IMR-90 (cell line): ENCODE results near the gene PRSS1. TPM values are rescaled to one million over a fixed set of nuclear protein-coding genes. Genes with fewer than 3 reads are reported as not detected.

Experiments
- ATAC-seq: fragments of 200-7000 bp; cut with Tn5 transposase; 2 replicates; pipeline ENCODE4 v1.9.1; 2020; ENCODE audit warnings: low read depth, mild to moderate bottlenecking, moderate library complexity
- BruUV-seq: library from RNA; stranded (reverse); fragments of 400-500 nt; replicated peaks from 2 replicates; lab custom pipeline; 2021; lab: Mats Ljungman, UMichigan
- CTCF ChIA-PET: fragments of 300-600 bp; formaldehyde crosslinking; extraction: SDS; loops from one replicate; lab custom pipeline; 2021; ENCODE audit warnings: antibody characterized with exemption; lab: Yijun Ruan, JAX
- POLR2A ChIA-PET: fragments of 300-600 bp; sonication (Branson Sonifier 250); formaldehyde crosslinking; loops from one replicate; lab custom pipeline; 2022; ENCODE audit warnings: antibody characterized with exemption; ENCODE audit not compliant: unreplicated experiment; lab: Charles Lee
- DNase-seq: peaks from one replicate; pipeline ENCODE4 v3.0.0; 2013
- H2AFZ ChIP-seq: replicated peaks from 2 replicates; pipeline ENCODE3; 2013; ENCODE audit warnings: low read length, mild to moderate bottlenecking; ENCODE audit not compliant: poor library complexity
- H2AK5ac ChIP-seq: 2 replicates; pipeline ENCODE4 v1.6.1; 2013; ENCODE audit warnings: low read depth, low read length, inconsistent platforms
- H2AK9ac ChIP-seq: replicated peaks from 2 replicates; pipeline ENCODE3; 2013; ENCODE audit warnings: mild to moderate bottlenecking, low read depth, low read length, moderate library complexity; ENCODE audit not compliant: poor library complexity
- H2BK120ac ChIP-seq: 2 replicates; pipeline ENCODE4 v1.6.1; 2013; ENCODE audit warnings: low read depth, low read length, inconsistent platforms
- H2BK15ac ChIP-seq: 3 replicates; pipeline ENCODE4 v1.6.1; 2013; ENCODE audit warnings: low read depth, low read length, inconsistent platforms
- H2BK20ac ChIP-seq: 2 replicates; pipeline ENCODE4 v1.6.1; 2013; ENCODE audit warnings: low read depth, mild to moderate bottlenecking, inconsistent platforms, low read length, moderate library complexity
- H2BK5ac ChIP-seq: 2 replicates; pipeline ENCODE4 v1.6.1; 2013; ENCODE audit warnings: mild to moderate bottlenecking, low read depth, low read length, inconsistent platforms; ENCODE audit not compliant: poor library complexity, severe bottlenecking
- H3K14ac ChIP-seq: replicated peaks from 2 replicates; pipeline ENCODE4 v1.6.1; 2013; ENCODE audit warnings: low read depth, low read length, inconsistent platforms
- H3K18ac ChIP-seq: 2 replicates; pipeline ENCODE4 v1.6.1; 2013; ENCODE audit warnings: low read depth, low read length, control low read depth
- H3K23ac ChIP-seq: 2 replicates; pipeline ENCODE4 v1.6.1; 2013; ENCODE audit warnings: low read depth, low read length, inconsistent platforms
- H3K27ac ChIP-seq: 2 replicates; pipeline ENCODE4 v1.5.1; 2013; ENCODE audit warnings: mild to moderate bottlenecking, control low read depth, low read length; ENCODE audit not compliant: insufficient read depth
- H3K27me3 ChIP-seq: 2 replicates; pipeline ENCODE4 v1.6.1; 2013; ENCODE audit warnings: low read length; ENCODE audit not compliant: control insufficient read depth, insufficient read depth
- H3K36me3 ChIP-seq: 2 replicates; pipeline ENCODE4 v1.6.1; 2013; ENCODE audit warnings: low read length, mixed read lengths; ENCODE audit not compliant: control insufficient read depth, insufficient read depth
- H3K4ac ChIP-seq: 2 replicates; pipeline ENCODE4 v1.6.1; 2013; ENCODE audit warnings: low read depth, low read length, inconsistent platforms
- H3K4me1 ChIP-seq: 2 replicates; pipeline ENCODE4 v1.6.1; 2013; ENCODE audit warnings: low read length, mixed read lengths; ENCODE audit not compliant: control insufficient read depth, insufficient read depth
- H3K4me2 ChIP-seq: 2 replicates; pipeline ENCODE4 v1.6.1; 2013; ENCODE audit warnings: low read depth, mild to moderate bottlenecking, control low read depth, low read length, moderate library complexity
- H3K4me3 ChIP-seq: 2 replicates; pipeline ENCODE4 v1.5.1; 2013; ENCODE audit warnings: low read depth, mild to moderate bottlenecking, control low read depth, low read length, moderate library complexity; ENCODE audit not compliant: insufficient read depth
- H3K56ac ChIP-seq: 2 replicates; pipeline ENCODE4 v1.6.1; 2013; ENCODE audit warnings: low read length, inconsistent platforms; ENCODE audit not compliant: insufficient read depth; ENCODE audit errors: extremely low read depth
- H3K79me1 ChIP-seq, 2 experiments: 2 replicates each; pipeline ENCODE4 v1.6.1; 2013; ENCODE audit warnings: low read length in 2 of 2, inconsistent platforms in 1 of 2, low read depth in 1 of 2
- H3K9ac ChIP-seq: 2 replicates; pipeline ENCODE4 v1.6.1; 2013; ENCODE audit warnings: low read depth, low read length, control low read depth
- H3K9me1 ChIP-seq: 2 replicates; pipeline ENCODE4 v1.6.1; 2013; ENCODE audit warnings: low read length, inconsistent platforms; ENCODE audit not compliant: insufficient read depth
- H3K9me3 ChIP-seq: 2 replicates; pipeline ENCODE4 v1.6.1; 2013; ENCODE audit warnings: low read length; ENCODE audit not compliant: control insufficient read depth, insufficient read depth
- H4K20me1 ChIP-seq: 2 replicates; pipeline ENCODE4 v1.6.1; 2013; ENCODE audit warnings: low read length, inconsistent platforms; ENCODE audit not compliant: insufficient read depth
- H4K5ac ChIP-seq: 2 replicates; pipeline ENCODE4 v1.6.1; 2013; ENCODE audit warnings: mild to moderate bottlenecking, low read depth, low read length, control low read depth
- H4K8ac ChIP-seq, 2 experiments: 2 replicates each; pipeline ENCODE4 v1.6.1; 2013; ENCODE audit warnings: low read depth in 2 of 2, low read length in 2 of 2, control low read depth in 1 of 2, inconsistent platforms in 1 of 2
- H4K91ac ChIP-seq: 2 replicates; pipeline ENCODE4 v1.6.1; 2013; ENCODE audit warnings: low read depth, low read length, inconsistent platforms; ENCODE audit not compliant: insufficient read depth
- SMC3 ChIP-seq: fragments of 150-350 bp; IDR thresholded peaks from 2 replicates; pipeline ENCODE4 v1.6.1; 2016; ENCODE audit warnings: low read depth, mild to moderate bottlenecking, antibody characterized with exemption, low read length, moderate library complexity
- dilution Hi-C: fragments of 300-500 bp; cut with HindIII; formaldehyde crosslinking; loops from one replicate; pipeline ENCODE4 v1.14.3; 2018; ENCODE audit warnings: low sequenced_read_pairs; ENCODE audit not compliant: unreplicated experiment
- in situ Hi-C: fragments of 300-500 bp; cut with MboI; formaldehyde crosslinking; loops from 3 replicates; pipeline ENCODE4 v1.14.3; 2019; ENCODE audit warnings: low sequenced_read_pairs, inconsistent platforms, mixed read lengths
- intact Hi-C: fragments of 100-400 bp; cut with micrococcal nuclease; formaldehyde crosslinking; loops from 2 replicates; pipeline ENCODE4 v1.10.0; 2022
- polyA plus RNA-seq, 3 experiments: library from polyadenylated mRNA; depleted of rRNA; stranded (reverse); fragments of >200 nt; gene quantifications; 2 replicates each; pipeline ENCODE4 v1.2.3, GENCODE V29; 2012; ENCODE audit warnings: low replicate concordance in 1 of 3
- total RNA-seq: library from RNA; depleted of rRNA; stranded (reverse); fragments of >200 nt; gene quantifications from 2 replicates; pipeline ENCODE4 v1.2.3, GENCODE V29; 2012

Gene PRSS1
- total and polyA plus RNA-seq, 2 of the 4 experiments (the other 2 are of a cell fraction): not detected

GRCh38 chr7:142772673-142773072, 23.4 kb downstream of the PRSS1 start:
- H3K18ac ChIP-seq: no peak overlapping the region
- H3K9ac ChIP-seq: no peak overlapping the region
- in situ Hi-C loops (loop anchor here (10.0 kb wide), 1 partner anchor 128 kb away; no protein-coding TSS in a partner anchor), dilution Hi-C loops (no loop called here), intact Hi-C loops (no loop called here)
- TF ChIP-seq SMC3: no peak
- no peak overlapping the region for H2AK9ac ChIP-seq
- no peak overlapping the region for H3K4ac ChIP-seq
- no peak overlapping the region for H3K4me2 ChIP-seq
- ChIA-PET POLR2A (no interaction called here), CTCF (no interaction called here)
- H3K27ac ChIP-seq: no peak overlapping the region
- no peak overlapping the region for H3K14ac ChIP-seq
- no peak overlapping the region for H2BK20ac ChIP-seq
- no peaks in the 10 kb centered on the region; the same call in 1 of the 2 replicates for H3K4me1 ChIP-seq
- no peaks in the 10 kb centered on the region for H3K9me1 ChIP-seq
- H3K56ac ChIP-seq: no peak overlapping the region
- H3K79me1 ChIP-seq: no peaks in the 10 kb centered on the region
- H2AK5ac ChIP-seq: no peak overlapping the region
- no peak overlapping the region for H4K91ac ChIP-seq
- no peaks in the 10 kb centered on the region for H3K36me3 ChIP-seq
- H3K23ac ChIP-seq: no peak overlapping the region
- ATAC-seq: no peak
- H3K27me3 ChIP-seq: peaks cover 6% of the 10 kb centered on the region; the same call in 1 of the 2 replicates
- no peak overlapping the region for H2BK5ac ChIP-seq
- H4K5ac ChIP-seq: no peak overlapping the region
- no peak overlapping the region for H2BK120ac ChIP-seq
- H3K9me3 ChIP-seq: no peaks in the 10 kb centered on the region
- H4K8ac ChIP-seq: no peak overlapping the region
- H2BK15ac ChIP-seq: no peak overlapping the region
- no peaks in the 10 kb centered on the region for H4K20me1 ChIP-seq
- H2AFZ ChIP-seq: no peak overlapping the region
- no peak overlapping the region for H3K4me3 ChIP-seq
- no TSS peak for BruUV-seq
- no peak for DNase-seq
